ENCODE results near the gene PRKAA2.

Gene PRKAA2

GRCh38 chr1:56671085-56671484 lies 26.0 kb downstream of the PRKAA2 start:
- no peak for TF ChIP-seq CTCF (IDR thresholded peaks at IDR 0.05; ENCODE audit: low read depth, low read length)
- DNase-seq (ENCODE audit: extremely low read depth, low read depth), result no peak

GRCh38 chr1:56671542-56671941 lies 26.4 kb downstream of the PRKAA2 start:
- no peak for TF ChIP-seq CTCF (IDR thresholded peaks at IDR 0.05; ENCODE audit: low read depth, low read length)
- DNase-seq (ENCODE audit: extremely low read depth, low read depth), result no peak

GRCh38 chr1:56672579-56672978 lies 27.5 kb downstream of the PRKAA2 start:
- DNase-seq (ENCODE audit: extremely low read depth, low read depth), result no peak
- no peak for TF ChIP-seq CTCF (IDR thresholded peaks at IDR 0.05; ENCODE audit: low read depth, low read length)

GRCh38 chr1:56675763-56676162 lies 30.6 kb downstream of the PRKAA2 start:
- DNase-seq (ENCODE audit: extremely low read depth, low read depth), result no peak
- no peak for TF ChIP-seq CTCF (IDR thresholded peaks at IDR 0.05; ENCODE audit: low read depth, low read length)

- peak; percentile 29 for DNase-seq (ENCODE audit: extremely low read depth, low read depth)
- TF ChIP-seq CTCF (IDR thresholded peaks at IDR 0.05; ENCODE audit: low read depth, low read length), result no peak
Observed at GRCh38 chr1:56676571-56677035, 31.5 kb downstream of the PRKAA2 start.

- TF ChIP-seq CTCF (IDR thresholded peaks at IDR 0.05; ENCODE audit: low read depth, low read length), result no peak
- DNase-seq (ENCODE audit: extremely low read depth, low read depth), result no peak
Observed at GRCh38 chr1:56683569-56683968, 38.5 kb downstream of the PRKAA2 start.

- no peak for TF ChIP-seq CTCF (IDR thresholded peaks at IDR 0.05; ENCODE audit: low read depth, low read length)
- no peak for DNase-seq (ENCODE audit: extremely low read depth, low read depth)
Observed at GRCh38 chr1:56686169-56686568, 41.1 kb downstream of the PRKAA2 start.
